Measurements from ENCODE around the gene SESN1.

DNA sequence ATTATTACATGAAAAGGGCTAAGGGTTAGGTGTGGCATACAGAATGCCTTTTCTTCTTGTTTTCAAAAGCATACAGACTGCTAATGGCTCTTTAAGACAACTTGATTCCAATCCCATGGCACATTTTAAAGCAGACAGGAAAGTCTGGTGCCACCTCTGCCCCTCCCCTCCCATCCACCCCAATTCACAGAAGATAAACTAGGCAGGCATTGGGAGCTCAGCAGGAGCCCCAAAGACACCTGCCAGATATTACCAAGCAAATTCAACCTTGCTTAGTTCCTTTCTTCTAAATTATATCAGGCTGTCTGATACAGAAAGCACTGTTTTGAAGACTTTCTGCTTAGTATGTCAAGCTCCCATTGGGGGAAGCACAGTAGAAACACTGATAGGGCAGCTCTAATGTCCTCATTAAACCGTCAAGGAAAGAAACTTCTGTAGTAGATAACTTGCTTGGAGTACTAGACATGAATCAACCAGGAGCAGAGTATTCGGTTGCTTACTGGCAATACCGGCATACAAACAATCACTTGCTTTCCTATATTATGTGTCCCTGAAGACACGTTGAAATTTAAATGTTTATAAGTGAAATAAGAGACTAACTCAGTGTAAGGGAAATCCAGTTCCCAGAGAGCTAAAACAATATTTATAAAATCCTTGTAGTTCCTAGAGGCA is 13.0 kb downstream of the SESN1 start:
- TF ChIP-seq JUNB (IDR thresholded peaks at IDR 0.05): no peak
- TF ChIP-seq JUN (IDR thresholded peaks at IDR 0.05): no peak
- TF ChIP-seq, protein P1, sequence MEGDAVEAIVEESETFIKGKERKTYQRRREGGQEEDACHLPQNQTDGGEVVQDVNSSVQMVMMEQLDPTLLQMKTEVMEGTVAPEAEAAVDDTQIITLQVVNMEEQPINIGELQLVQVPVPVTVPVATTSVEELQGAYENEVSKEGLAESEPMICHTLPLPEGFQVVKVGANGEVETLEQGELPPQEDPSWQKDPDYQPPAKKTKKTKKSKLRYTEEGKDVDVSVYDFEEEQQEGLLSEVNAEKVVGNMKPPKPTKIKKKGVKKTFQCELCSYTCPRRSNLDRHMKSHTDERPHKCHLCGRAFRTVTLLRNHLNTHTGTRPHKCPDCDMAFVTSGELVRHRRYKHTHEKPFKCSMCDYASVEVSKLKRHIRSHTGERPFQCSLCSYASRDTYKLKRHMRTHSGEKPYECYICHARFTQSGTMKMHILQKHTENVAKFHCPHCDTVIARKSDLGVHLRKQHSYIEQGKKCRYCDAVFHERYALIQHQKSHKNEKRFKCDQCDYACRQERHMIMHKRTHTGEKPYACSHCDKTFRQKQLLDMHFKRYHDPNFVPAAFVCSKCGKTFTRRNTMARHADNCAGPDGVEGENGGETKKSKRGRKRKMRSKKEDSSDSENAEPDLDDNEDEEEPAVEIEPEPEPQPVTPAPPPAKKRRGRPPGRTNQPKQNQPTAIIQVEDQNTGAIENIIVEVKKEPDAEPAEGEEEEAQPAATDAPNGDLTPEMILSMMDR (IDR thresholded peaks at IDR 0.05): no peak
- TF ChIP-seq RAD21 (conservative IDR thresholded peaks at IDR 0.05 in 1 of 2, IDR thresholded peaks at IDR 0.05 in 1 of 2): no peak
- TF ChIP-seq POLR2A (IDR thresholded peaks at IDR 0.05; ENCODE audit: low read length): no peak
- TF ChIP-seq, protein P2, sequence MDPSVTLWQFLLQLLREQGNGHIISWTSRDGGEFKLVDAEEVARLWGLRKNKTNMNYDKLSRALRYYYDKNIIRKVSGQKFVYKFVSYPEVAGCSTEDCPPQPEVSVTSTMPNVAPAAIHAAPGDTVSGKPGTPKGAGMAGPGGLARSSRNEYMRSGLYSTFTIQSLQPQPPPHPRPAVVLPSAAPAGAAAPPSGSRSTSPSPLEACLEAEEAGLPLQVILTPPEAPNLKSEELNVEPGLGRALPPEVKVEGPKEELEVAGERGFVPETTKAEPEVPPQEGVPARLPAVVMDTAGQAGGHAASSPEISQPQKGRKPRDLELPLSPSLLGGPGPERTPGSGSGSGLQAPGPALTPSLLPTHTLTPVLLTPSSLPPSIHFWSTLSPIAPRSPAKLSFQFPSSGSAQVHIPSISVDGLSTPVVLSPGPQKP (IDR thresholded peaks at IDR 0.05; ENCODE audit: low read depth, low read length): no peak
- TF ChIP-seq, protein P3, sequence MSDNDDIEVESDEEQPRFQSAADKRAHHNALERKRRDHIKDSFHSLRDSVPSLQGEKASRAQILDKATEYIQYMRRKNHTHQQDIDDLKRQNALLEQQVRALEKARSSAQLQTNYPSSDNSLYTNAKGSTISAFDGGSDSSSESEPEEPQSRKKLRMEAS (IDR thresholded peaks at IDR 0.05): no peak
- TF ChIP-seq, protein P4, sequence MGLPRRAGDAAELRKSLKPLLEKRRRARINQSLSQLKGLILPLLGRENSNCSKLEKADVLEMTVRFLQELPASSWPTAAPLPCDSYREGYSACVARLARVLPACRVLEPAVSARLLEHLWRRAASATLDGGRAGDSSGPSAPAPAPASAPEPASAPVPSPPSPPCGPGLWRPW (IDR thresholded peaks at IDR 0.05): no peak
- TF ChIP-seq, protein P5, sequence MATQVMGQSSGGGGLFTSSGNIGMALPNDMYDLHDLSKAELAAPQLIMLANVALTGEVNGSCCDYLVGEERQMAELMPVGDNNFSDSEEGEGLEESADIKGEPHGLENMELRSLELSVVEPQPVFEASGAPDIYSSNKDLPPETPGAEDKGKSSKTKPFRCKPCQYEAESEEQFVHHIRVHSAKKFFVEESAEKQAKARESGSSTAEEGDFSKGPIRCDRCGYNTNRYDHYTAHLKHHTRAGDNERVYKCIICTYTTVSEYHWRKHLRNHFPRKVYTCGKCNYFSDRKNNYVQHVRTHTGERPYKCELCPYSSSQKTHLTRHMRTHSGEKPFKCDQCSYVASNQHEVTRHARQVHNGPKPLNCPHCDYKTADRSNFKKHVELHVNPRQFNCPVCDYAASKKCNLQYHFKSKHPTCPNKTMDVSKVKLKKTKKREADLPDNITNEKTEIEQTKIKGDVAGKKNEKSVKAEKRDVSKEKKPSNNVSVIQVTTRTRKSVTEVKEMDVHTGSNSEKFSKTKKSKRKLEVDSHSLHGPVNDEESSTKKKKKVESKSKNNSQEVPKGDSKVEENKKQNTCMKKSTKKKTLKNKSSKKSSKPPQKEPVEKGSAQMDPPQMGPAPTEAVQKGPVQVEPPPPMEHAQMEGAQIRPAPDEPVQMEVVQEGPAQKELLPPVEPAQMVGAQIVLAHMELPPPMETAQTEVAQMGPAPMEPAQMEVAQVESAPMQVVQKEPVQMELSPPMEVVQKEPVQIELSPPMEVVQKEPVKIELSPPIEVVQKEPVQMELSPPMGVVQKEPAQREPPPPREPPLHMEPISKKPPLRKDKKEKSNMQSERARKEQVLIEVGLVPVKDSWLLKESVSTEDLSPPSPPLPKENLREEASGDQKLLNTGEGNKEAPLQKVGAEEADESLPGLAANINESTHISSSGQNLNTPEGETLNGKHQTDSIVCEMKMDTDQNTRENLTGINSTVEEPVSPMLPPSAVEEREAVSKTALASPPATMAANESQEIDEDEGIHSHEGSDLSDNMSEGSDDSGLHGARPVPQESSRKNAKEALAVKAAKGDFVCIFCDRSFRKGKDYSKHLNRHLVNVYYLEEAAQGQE (IDR thresholded peaks at IDR 0.05): no peak
- TF ChIP-seq ZFP36 (IDR thresholded peaks at IDR 0.05; ENCODE audit: borderline replicate concordance, partially characterized antibody): no peak
- TF ChIP-seq ESRRA (IDR thresholded peaks at IDR 0.05; ENCODE audit: borderline replicate concordance, low read length): no peak
- TF ChIP-seq, protein P6, sequence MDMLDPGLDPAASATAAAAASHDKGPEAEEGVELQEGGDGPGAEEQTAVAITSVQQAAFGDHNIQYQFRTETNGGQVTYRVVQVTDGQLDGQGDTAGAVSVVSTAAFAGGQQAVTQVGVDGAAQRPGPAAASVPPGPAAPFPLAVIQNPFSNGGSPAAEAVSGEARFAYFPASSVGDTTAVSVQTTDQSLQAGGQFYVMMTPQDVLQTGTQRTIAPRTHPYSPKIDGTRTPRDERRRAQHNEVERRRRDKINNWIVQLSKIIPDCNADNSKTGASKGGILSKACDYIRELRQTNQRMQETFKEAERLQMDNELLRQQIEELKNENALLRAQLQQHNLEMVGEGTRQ (IDR thresholded peaks at IDR 0.05): no peak
